Gastroesophageal sphincter (tissue), 3 donors: ENCODE results near the gene KCNK5.

Experiments used
- CTCF ChIP-seq, 4 experiments: fragments of 200-600 bp in 2 of 4; fragments of 450-650 bp in 2 of 4; sonication (generic) in 1 of 4; IDR thresholded peaks; one replicate each; pipeline ENCODE4 v1.5.1; 2017 to 2019; ENCODE audit warnings: antibody characterized with exemption in 4 of 4, mild to moderate bottlenecking in 2 of 4, moderate library complexity in 2 of 4
- EP300 ChIP-seq: sonication (generic); formaldehyde crosslinking; IDR thresholded peaks from one replicate; pipeline ENCODE4 v1.6.1; 2017; ENCODE audit warnings: antibody characterized with exemption, mild to moderate bottlenecking
- POLR2AphosphoS5 ChIP-seq: sonication (generic); formaldehyde crosslinking; IDR thresholded peaks from one replicate; pipeline ENCODE4 v1.6.1; 2017; ENCODE audit warnings: antibody characterized with exemption

GRCh38 chr6:39207416-39208222 lies 21.7 kb downstream of the KCNK5 start:
- no peak for TF ChIP-seq CTCF (IDR thresholded peaks at IDR 0.05)
- no peak for TF ChIP-seq POLR2AphosphoS5
- TF ChIP-seq EP300, result no peak
